Subcutaneous adipose tissue (tissue), 4 donors: ENCODE measurements around the gene POMT1. TPM values are rescaled to one million over a fixed set of nuclear protein-coding genes. Genes with fewer than 3 reads are reported as not detected.

Source experiments
- CTCF ChIP-seq: fragments of 450-650 bp; IDR thresholded peaks from one replicate; pipeline ENCODE4 v1.5.1; 2016; ENCODE audit warnings: low read depth, mild to moderate bottlenecking, control low read depth, antibody characterized with exemption, moderate library complexity
- small RNA-seq: library from RNA; depleted of rRNA; stranded (forward); fragments of <200 nt; gene quantifications from one replicate; pipeline ENCODE3, GENCODE V24; 2016
- total RNA-seq, 4 donors: library from RNA; depleted of rRNA; stranded (reverse); fragments of >200 nt; gene quantifications; one replicate each; pipeline ENCODE4 v1.1.0, GENCODE V29; 2016

The POMT1 gene
- total RNA-seq, 4 donors from 2014 or later = 17.0 to 54.3 (median 27.1) TPM

- no peak for TF ChIP-seq CTCF
These were observed 65.2 kb downstream of the POMT1 start for GRCh38 chr9:131567910-131568309.

Small RNA genes lying within 50 kb of the gene (small RNA-seq; reads per million reads assigned to genes)
- gene SNORD62A (1.1 reads per million), gene SNORD62B (0.85 reads per million)

Other genes with a start within 250 kb of the POMT1 start
- 1 to 10 TPM; 2.3 to 8.2 (median 3.2) TPM for gene FAM78A, start 226.4 kb upstream of the POMT1 start, total RNA-seq
- 10 to 100 TPM in 1 of 4 donors, 1 to 10 TPM in 3; 7.8 to 11.1 (median 8.5) TPM for gene PLPP7, start 213.2 kb upstream of the POMT1 start, total RNA-seq
- 100 to 1,000 TPM in 1 of 4 donors, 10 to 100 TPM in 3; 59.0 to 138 (median 81.8) TPM for gene PRRC2B, start 108.8 kb upstream of the POMT1 start, total RNA-seq
- 10 to 100 TPM; 21.2 to 42.9 (median 39.3) TPM for gene UCK1, start 28.3 kb downstream of the POMT1 start, total RNA-seq
- gene PRRT1B, start 42.6 kb downstream of the POMT1 start, total RNA-seq = not detected
- gene RAPGEF1, start 237.2 kb downstream of the POMT1 start, total RNA-seq = 10 to 100 TPM; 47.1 to 79.5 (median 61.4) TPM